Upper lobe of right lung (tissue), 1 donor: ENCODE data around the gene ECT2. TPM values are rescaled to one million over a fixed set of nuclear protein-coding genes. Genes with fewer than 3 reads are reported as not detected.
"Not testable (repeated sequence)": the region's sequence is repeated elsewhere in the genome, so short reads cannot be mapped to it uniquely, and the experiment has no call there.

ENCODE experiments used
- ATAC-seq: fragments of 200-7000 bp; cut with Tn5 transposase; one replicate; pipeline ENCODE4 v1.9.1; 2020; ENCODE audit warnings: mild to moderate bottlenecking, moderate library complexity
- DNase-seq: peaks from one replicate; pipeline ENCODE4 v3.0.0-alpha.2; 2020
- H3K27ac ChIP-seq: fragments of 200-600 bp; one replicate; pipeline ENCODE4 v1.8.0; 2022
- H3K27me3 ChIP-seq: fragments of 200-600 bp; one replicate; pipeline ENCODE4 v1.8.0; 2022; ENCODE audit warnings: mild to moderate bottlenecking
- H3K36me3 ChIP-seq: fragments of 200-600 bp; one replicate; pipeline ENCODE4 v1.8.0; 2022
- H3K4me1 ChIP-seq: fragments of 200-600 bp; one replicate; pipeline ENCODE4 v1.8.0; 2022
- H3K4me3 ChIP-seq: fragments of 200-600 bp; one replicate; pipeline ENCODE4 v1.8.0; 2022; ENCODE audit warnings: mild to moderate bottlenecking
- H3K9me3 ChIP-seq: fragments of 200-600 bp; one replicate; pipeline ENCODE4 v1.8.0; 2022
- CTCF ChIP-seq: fragments of 200-600 bp; IDR thresholded peaks from one replicate; pipeline ENCODE4 v1.8.0; 2022; ENCODE audit warnings: antibody characterized with exemption
- intact Hi-C: fragments of 100-400 bp; cut with DNase I; formaldehyde crosslinking; loops from one replicate; pipeline ENCODE4 v1.11.0; 2022
- total RNA-seq: library from RNA; stranded (reverse); fragmentation: NEBNext Ultra II Directional; extraction: Animal tissue kit (Norgen Biotek cat#: 25700); gene quantifications from one replicate; pipeline ENCODE4 v1.2.1, GENCODE V29; 2021
- donor health status: DM: no; HTN: yes; CAD: no; lungs with severe emphysema.

ECT2 gene
- total RNA-seq, 1 donor from 2014 or later, result 12.2 TPM

GRCh38 chr3:172853921-172854666 lies 103.6 kb downstream of the ECT2 start:
- TF ChIP-seq CTCF, result no peak
- ATAC-seq (no peak), DNase-seq (no peak)
- Histone ChIP-seq H3K36me3 (no peaks in the 10 kb centered on the region), H3K27ac (no peak overlapping the region), H3K9me3 (no peaks in the 10 kb centered on the region), H3K4me3 (no peak overlapping the region), H3K27me3 (no peaks in the 10 kb centered on the region), H3K4me1 (no peaks in the 10 kb centered on the region)
- intact Hi-C loops, result no loop called here

DNA sequence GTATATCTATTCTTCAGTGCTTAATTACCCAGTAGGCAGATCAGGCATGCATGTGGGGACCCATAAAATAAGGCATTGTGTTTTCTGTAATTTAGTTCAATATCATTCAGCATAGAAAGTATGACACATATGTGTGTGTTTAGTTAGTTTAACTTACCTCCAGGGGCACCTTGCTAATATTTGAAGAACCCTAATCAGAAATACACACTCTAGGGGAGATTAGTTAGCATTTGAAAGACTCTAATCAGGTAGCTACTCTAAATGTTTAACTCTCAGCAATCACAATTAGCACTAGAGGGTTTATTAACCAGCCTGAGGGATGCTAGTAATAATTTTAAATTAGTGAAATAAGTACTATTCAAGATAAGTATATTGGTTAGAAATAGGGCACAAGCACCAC lies 104.5 kb downstream of the ECT2 start:
- H3K4me3 ChIP-seq, result no peak overlapping the region
- no peaks in the 10 kb centered on the region for H3K9me3 ChIP-seq
- ATAC-seq, result no peak
- no peak for TF ChIP-seq CTCF
- no peak overlapping the region for H3K27ac ChIP-seq
- intact Hi-C loops, result no loop called here
- no peaks in the 10 kb centered on the region for H3K36me3 ChIP-seq
- H3K27me3 ChIP-seq, result no peaks in the 10 kb centered on the region
- no peaks in the 10 kb centered on the region for H3K4me1 ChIP-seq
- DNase-seq, result no peak

- intact Hi-C loops, result no loop called here
- TF ChIP-seq CTCF, result no peak
- H3K4me1 ChIP-seq, result no peaks in the 10 kb centered on the region
- ATAC-seq (peak; percentile 62), DNase-seq (no peak)
- H3K27me3 ChIP-seq, result no peaks in the 10 kb centered on the region
- no peaks in the 10 kb centered on the region for H3K9me3 ChIP-seq
- H3K27ac ChIP-seq, result no peak overlapping the region
- H3K4me3 ChIP-seq, result no peak overlapping the region
- H3K36me3 ChIP-seq, result no peaks in the 10 kb centered on the region
These were observed 106.5 kb downstream of the ECT2 start for GRCh38 chr3:172856795-172857742.

- no peaks in the 10 kb centered on the region for H3K27me3 ChIP-seq
- ATAC-seq, result no peak
- intact Hi-C loops, result no loop called here
- no peak overlapping the region for H3K4me3 ChIP-seq
- DNase-seq, result no peak
- H3K36me3 ChIP-seq, result no peaks in the 10 kb centered on the region
- no peaks in the 10 kb centered on the region for H3K9me3 ChIP-seq
- H3K27ac ChIP-seq, result no peak overlapping the region
- TF ChIP-seq CTCF, result no peak
- no peaks in the 10 kb centered on the region for H3K4me1 ChIP-seq
These were observed 108.5 kb downstream of the ECT2 start for GRCh38 chr3:172859041-172859440.

- not testable (repeated sequence) for ATAC-seq, DNase-seq
These were observed 116.3 kb downstream of the ECT2 start for GRCh38 chr3:172866726-172867350.

More at GRCh38 chr3:172866726-172867350, 116.3 kb downstream of the ECT2 start:
- intact Hi-C loops, H3K36me3 ChIP-seq, H3K9me3 ChIP-seq, H3K27me3 ChIP-seq, H3K4me3 ChIP-seq, H3K27ac ChIP-seq: not testable (repeated sequence)
- peaks cover 11% of the 10 kb centered on the region for H3K4me1 ChIP-seq
